ENCODE results near the gene BRD2.
"Not testable (repeated sequence)": the region's sequence is repeated elsewhere in the genome, so short reads cannot be mapped to it uniquely, and the experiment has no call there.

Gene BRD2

GRCh38 chr6:32968093-32968866 lies at the start of gene BRD2:
TSS of gene BRD2 (plus strand) at chr6:32968594. CDS start at chr6:32972899, 4,305 bp downstream.
- peak; percentile 91 to 93 for DNase-seq

GRCh38 chr6:32920715-32921114 lies 47.7 kb upstream of the BRD2 start:
- no peak for DNase-seq

GRCh38 chr6:32922083-32922482 lies 46.3 kb upstream of the BRD2 start:
- DNase-seq: no peak

GRCh38 chr6:32931211-32931610 lies 37.2 kb upstream of the BRD2 start:
- DNase-seq: no peak

- DNase-seq: no peak
These were observed 36.1 kb upstream of the BRD2 start for GRCh38 chr6:32932132-32932868.

GRCh38 chr6:32933661-32934085 lies 34.7 kb upstream of the BRD2 start:
- peak; percentile 39 to 55 for DNase-seq

- no peak for DNase-seq
These were observed 32.7 kb upstream of the BRD2 start for GRCh38 chr6:32935551-32936238.

- DNase-seq: no peak
These were observed 31.9 kb upstream of the BRD2 start for GRCh38 chr6:32936239-32937152.

- no peak for DNase-seq
These were observed 31.2 kb upstream of the BRD2 start for GRCh38 chr6:32937230-32937633.

GRCh38 chr6:32938494-32938893 lies 29.9 kb upstream of the BRD2 start:
- no peak for DNase-seq

GRCh38 chr6:32940656-32941213 lies 27.7 kb upstream of the BRD2 start, which contains the start of gene HLA-DMB:
TSS of gene HLA-DMB (minus strand) at chr6:32941028. CDS start at chr6:32940807, 221 bp downstream.
- peak; percentile 36 to 82 for DNase-seq

- no peak for DNase-seq
These were observed 27.1 kb upstream of the BRD2 start for GRCh38 chr6:32941214-32941768.

- not testable (repeated sequence) for DNase-seq
These were observed 25.8 kb upstream of the BRD2 start for GRCh38 chr6:32942555-32943123.

- DNase-seq: no peak
These were observed 24.3 kb upstream of the BRD2 start for GRCh38 chr6:32943864-32944649.

GRCh38 chr6:32945108-32945760 lies 23.2 kb upstream of the BRD2 start:
- no peak for DNase-seq

- no peak for DNase-seq
These were observed 22.4 kb upstream of the BRD2 start for GRCh38 chr6:32945953-32946352.

GRCh38 chr6:32946893-32947292 lies 21.5 kb upstream of the BRD2 start:
- no peak for DNase-seq

- DNase-seq: peak in 1 of 2 experiments; percentile 31
These were observed 20.6 kb upstream of the BRD2 start for GRCh38 chr6:32947552-32948465.

- no peak for DNase-seq
These were observed 19.3 kb upstream of the BRD2 start for GRCh38 chr6:32949113-32949512.
